ENCODE data around the gene PRR14. TPM values are rescaled to one million over a fixed set of nuclear protein-coding genes. Genes with fewer than 3 reads are reported as not detected.

The PRR14 gene
- total RNA-seq, 1 donor from 2014 or later, result 3.5 TPM

GRCh38 chr16:30677931-30678585 lies 27.3 kb downstream of the PRR14 start:
- Histone ChIP-seq H3K4me1 (peaks cover 10% of the 10 kb centered on the region), H3K4me3 (no peak overlapping the region), H3K36me3 (no peaks in the 10 kb centered on the region), H2AFZ (replicated peaks) (no peak overlapping the region), H3K27ac (no peak overlapping the region), H4K20me1 (ENCODE audit: low read depth) (no peaks in the 10 kb centered on the region), H3K4me2 (peak overlapping the region; percentile 50), H3K79me2 (ENCODE audit: low read depth) (no peaks in the 10 kb centered on the region), H3K27me3 (peaks cover 100% of the 10 kb centered on the region), H3F3A (ENCODE audit: low read depth) (peaks cover 17% of the 10 kb centered on the region), H3K9ac (no peak overlapping the region), H3K9me3 (ENCODE audit: low read depth) (no peaks in the 10 kb centered on the region)
- Mint-ChIP-seq H3K36me3 (no peaks in the 10 kb centered on the region), H3K27ac (no peak overlapping the region), H3K4me3 (no peak overlapping the region), H3K27me3 (ENCODE audit: insufficient read depth, low read depth) (peaks cover 4% of the 10 kb centered on the region), H3K9me3 (no peaks in the 10 kb centered on the region), H3K4me1 (peaks cover 10% of the 10 kb centered on the region)
- TF ChIP-seq, protein P1, sequence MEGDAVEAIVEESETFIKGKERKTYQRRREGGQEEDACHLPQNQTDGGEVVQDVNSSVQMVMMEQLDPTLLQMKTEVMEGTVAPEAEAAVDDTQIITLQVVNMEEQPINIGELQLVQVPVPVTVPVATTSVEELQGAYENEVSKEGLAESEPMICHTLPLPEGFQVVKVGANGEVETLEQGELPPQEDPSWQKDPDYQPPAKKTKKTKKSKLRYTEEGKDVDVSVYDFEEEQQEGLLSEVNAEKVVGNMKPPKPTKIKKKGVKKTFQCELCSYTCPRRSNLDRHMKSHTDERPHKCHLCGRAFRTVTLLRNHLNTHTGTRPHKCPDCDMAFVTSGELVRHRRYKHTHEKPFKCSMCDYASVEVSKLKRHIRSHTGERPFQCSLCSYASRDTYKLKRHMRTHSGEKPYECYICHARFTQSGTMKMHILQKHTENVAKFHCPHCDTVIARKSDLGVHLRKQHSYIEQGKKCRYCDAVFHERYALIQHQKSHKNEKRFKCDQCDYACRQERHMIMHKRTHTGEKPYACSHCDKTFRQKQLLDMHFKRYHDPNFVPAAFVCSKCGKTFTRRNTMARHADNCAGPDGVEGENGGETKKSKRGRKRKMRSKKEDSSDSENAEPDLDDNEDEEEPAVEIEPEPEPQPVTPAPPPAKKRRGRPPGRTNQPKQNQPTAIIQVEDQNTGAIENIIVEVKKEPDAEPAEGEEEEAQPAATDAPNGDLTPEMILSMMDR (IDR thresholded peaks at IDR 0.05), result no peak
- no peak for TF ChIP-seq EZH2phosphoT487 (IDR thresholded peaks at IDR 0.05)
- TF ChIP-seq EZH2 (IDR thresholded peaks at IDR 0.05), result no peak
- DNase-seq (ENCODE audit: low spot score), result peak; percentile 24

DNA sequence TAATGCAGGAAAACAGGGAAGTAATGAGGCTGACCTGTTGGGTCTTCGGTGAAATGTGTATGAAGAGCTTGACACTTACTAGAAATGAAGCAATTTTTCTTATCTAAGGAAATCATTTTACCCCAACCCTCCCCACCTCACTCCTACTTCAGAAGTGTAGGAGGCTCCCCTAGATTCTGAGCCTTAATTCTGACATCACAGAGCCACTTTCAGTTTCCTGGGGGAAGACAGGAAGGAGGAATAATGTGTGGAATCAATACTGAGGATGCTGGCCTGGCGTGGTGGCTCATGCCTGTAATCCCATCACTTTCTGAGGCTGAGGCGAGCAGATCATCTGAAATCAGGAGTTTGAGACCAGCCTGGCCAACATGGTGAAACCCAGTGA lies 27.8 kb downstream of the PRR14 start:
- Histone ChIP-seq H4K20me1 (ENCODE audit: low read depth) (no peaks in the 10 kb centered on the region), H3K79me2 (ENCODE audit: low read depth) (no peaks in the 10 kb centered on the region), H3K9ac (no peak overlapping the region), H3K9me3 (ENCODE audit: low read depth) (no peaks in the 10 kb centered on the region), H3K4me3 (no peak overlapping the region), H3K4me1 (peaks cover 10% of the 10 kb centered on the region), H2AFZ (replicated peaks) (no peak overlapping the region), H3F3A (ENCODE audit: low read depth) (peaks cover 17% of the 10 kb centered on the region), H3K36me3 (no peaks in the 10 kb centered on the region), H3K4me2 (no peak overlapping the region), H3K27me3 (peaks cover 100% of the 10 kb centered on the region), H3K27ac (no peak overlapping the region)
- Mint-ChIP-seq H3K9me3 (no peaks in the 10 kb centered on the region), H3K27ac (no peak overlapping the region), H3K4me3 (no peak overlapping the region), H3K4me1 (peaks cover 10% of the 10 kb centered on the region), H3K27me3 (ENCODE audit: insufficient read depth, low read depth) (peaks cover 4% of the 10 kb centered on the region), H3K36me3 (no peaks in the 10 kb centered on the region)
- TF ChIP-seq, protein P1 (IDR thresholded peaks at IDR 0.05), result no peak
- TF ChIP-seq EZH2 (IDR thresholded peaks at IDR 0.05), result no peak
- TF ChIP-seq EZH2phosphoT487 (IDR thresholded peaks at IDR 0.05), result no peak
- DNase-seq (ENCODE audit: low spot score), result no peak

GRCh38 chr16:30680326-30680725 lies 29.6 kb downstream of the PRR14 start:
- Histone ChIP-seq H3K9ac (no peak overlapping the region), H3K9me3 (ENCODE audit: low read depth) (no peaks in the 10 kb centered on the region), H3K4me1 (peaks cover 10% of the 10 kb centered on the region), H3K27ac (no peak overlapping the region), H3K4me3 (no peak overlapping the region), H2AFZ (replicated peaks) (no peak overlapping the region), H4K20me1 (ENCODE audit: low read depth) (no peaks in the 10 kb centered on the region), H3F3A (ENCODE audit: low read depth) (peaks cover 17% of the 10 kb centered on the region), H3K4me2 (no peak overlapping the region), H3K36me3 (no peaks in the 10 kb centered on the region), H3K79me2 (ENCODE audit: low read depth) (no peaks in the 10 kb centered on the region), H3K27me3 (peaks cover 100% of the 10 kb centered on the region)
- DNase-seq (ENCODE audit: low spot score), result no peak
- Mint-ChIP-seq H3K27me3 (ENCODE audit: insufficient read depth, low read depth) (peaks cover 8% of the 10 kb centered on the region), H3K9me3 (peaks cover 2% of the 10 kb centered on the region), H3K4me3 (no peak overlapping the region), H3K27ac (no peak overlapping the region), H3K36me3 (no peaks in the 10 kb centered on the region), H3K4me1 (peaks cover 10% of the 10 kb centered on the region)
- no peak for TF ChIP-seq EZH2phosphoT487 (IDR thresholded peaks at IDR 0.05)
- no peak for TF ChIP-seq EZH2 (IDR thresholded peaks at IDR 0.05)
- TF ChIP-seq, protein P1 (IDR thresholded peaks at IDR 0.05), result no peak
